WI38 (cell line): ENCODE measurements around the gene CTIF.

ENCODE experiments used
- H3K4me3 ChIP-seq: 2 replicates; pipeline ENCODE4 v1.5.1; 2011; ENCODE audit warnings: low read depth, mild to moderate bottlenecking, control low read depth, low read length
- CTCF ChIP-seq: IDR thresholded peaks from 2 replicates; pipeline ENCODE4 v1.5.1; 2012; ENCODE audit warnings: low read depth, mild to moderate bottlenecking, control low read depth, low read length

The CTIF gene

GRCh38 chr18:48828691-48829442 is 290.0 kb downstream of the CTIF start:
- no peak overlapping the region for H3K4me3 ChIP-seq
- no peak for TF ChIP-seq CTCF

GRCh38 chr18:48829443-48830149 is 290.8 kb downstream of the CTIF start:
- H3K4me3 ChIP-seq = no peak overlapping the region
- TF ChIP-seq CTCF = no peak

GRCh38 chr18:48831113-48831759 is 292.4 kb downstream of the CTIF start:
- no peak overlapping the region for H3K4me3 ChIP-seq
- no peak for TF ChIP-seq CTCF

GRCh38 chr18:48831802-48832201 is 293.0 kb downstream of the CTIF start:
- TF ChIP-seq CTCF = no peak
- no peak overlapping the region for H3K4me3 ChIP-seq

GRCh38 chr18:48832938-48833700 is 294.3 kb downstream of the CTIF start:
- TF ChIP-seq CTCF = 0 out of 2 replicates have a peak, but pooled peaks have one; percentile 8
- H3K4me3 ChIP-seq = no peak overlapping the region

- no peak for TF ChIP-seq CTCF
- no peak overlapping the region for H3K4me3 ChIP-seq
These were observed 295.0 kb downstream of the CTIF start for GRCh38 chr18:48833701-48834412.
